Loucy (cell line): Measurements from ENCODE around the gene H19.

Source experiments
- H2AFZ ChIP-seq: fragments of 200-600 bp; sonication (generic); 2 replicates; pipeline ENCODE4 v1.6.0; 2016; ENCODE audit warnings: antibody characterized with exemption, mild to moderate bottlenecking, low read length, moderate library complexity
- H3F3A ChIP-seq: fragments of 200-600 bp; 2 replicates; pipeline ENCODE4 v1.6.0; 2016; ENCODE audit warnings: antibody characterized with exemption, low read depth, mild to moderate bottlenecking
- H3K27me3 ChIP-seq: fragments of 200-600 bp; sonication (generic); 2 replicates; pipeline ENCODE4 v1.6.1; 2014; ENCODE audit warnings: low read length, mild to moderate bottlenecking; ENCODE audit not compliant: insufficient read depth, poor library complexity, severe bottlenecking
- H3K36me3 ChIP-seq: fragments of 200-600 bp; sonication (generic); 2 replicates; pipeline ENCODE4 v1.6.1; 2016; ENCODE audit warnings: low read length; ENCODE audit not compliant: insufficient read depth
- H3K4me1 ChIP-seq: fragments of 200-600 bp; sonication (generic); 2 replicates; pipeline ENCODE4 v1.5.1; 2014; ENCODE audit warnings: low read length, mild to moderate bottlenecking; ENCODE audit not compliant: insufficient read depth, poor library complexity, severe bottlenecking
- H3K4me2 ChIP-seq: fragments of 200-600 bp; sonication (generic); 2 replicates; pipeline ENCODE4 v1.6.0; 2014; ENCODE audit warnings: antibody characterized with exemption, low read length, low read depth, mild to moderate bottlenecking; ENCODE audit not compliant: poor library complexity, severe bottlenecking
- H3K4me3 ChIP-seq: fragments of 200-600 bp; sonication (generic); 2 replicates; pipeline ENCODE4 v1.5.1; 2014; ENCODE audit warnings: low read length, mild to moderate bottlenecking, mixed read lengths; ENCODE audit not compliant: poor library complexity, severe bottlenecking
- H3K79me2 ChIP-seq: fragments of 200-600 bp; sonication (generic); 2 replicates; pipeline ENCODE4 v1.6.1; 2014; ENCODE audit warnings: low read length; ENCODE audit not compliant: insufficient read depth
- H3K9ac ChIP-seq: fragments of 200-600 bp; sonication (generic); 2 replicates; pipeline ENCODE4 v1.6.0; 2014; ENCODE audit warnings: mild to moderate bottlenecking, low read depth, low read length, moderate library complexity; ENCODE audit not compliant: poor library complexity, severe bottlenecking
- H3K9me2 ChIP-seq: fragments of 200-600 bp; sonication (generic); replicated peaks from 2 replicates; pipeline ENCODE4 v1.6.1; 2016; ENCODE audit warnings: low read depth, low read length, mixed read lengths
- H3K9me3 ChIP-seq: fragments of 200-600 bp; sonication (generic); 2 replicates; pipeline ENCODE4 v1.6.1; 2014; ENCODE audit warnings: mild to moderate bottlenecking, antibody characterized with exemption, low read length, low read depth; ENCODE audit not compliant: insufficient read depth
- H4K20me1 ChIP-seq: fragments of 200-600 bp; sonication (generic); 2 replicates; pipeline ENCODE4 v1.6.0; 2014; ENCODE audit warnings: antibody characterized with exemption, low read length, mild to moderate bottlenecking; ENCODE audit not compliant: insufficient read depth, poor library complexity, severe bottlenecking
- CTCF ChIP-seq: fragments of 200-600 bp; sonication (generic); conservative IDR thresholded peaks from 2 replicates; pipeline ENCODE4 v1.5.1; 2014; ENCODE audit warnings: mild to moderate bottlenecking, antibody characterized with exemption, low read length
- EZH2phosphoT487 ChIP-seq: fragments of 200-600 bp; IDR thresholded peaks from 2 replicates; pipeline ENCODE4 v1.6.1; 2018; ENCODE audit warnings: antibody characterized with exemption, mild to moderate bottlenecking, moderate library complexity, borderline replicate concordance

Gene H19

GRCh38 chr11:1952806-1953482 is 44.7 kb downstream of the H19 start:
- no peaks in the 10 kb centered on the region for H3F3A ChIP-seq
- H3K9me3 ChIP-seq, result no peaks in the 10 kb centered on the region
- no peaks in the 10 kb centered on the region for H3K27me3 ChIP-seq
- no peak overlapping the region for H3K9ac ChIP-seq
- H3K4me1 ChIP-seq, result no peaks in the 10 kb centered on the region
- TF ChIP-seq CTCF (no peak), EZH2phosphoT487 (no peak)
- no peak overlapping the region for H3K4me2 ChIP-seq
- no peak overlapping the region for H3K4me3 ChIP-seq
- H3K9me2 ChIP-seq, result no peaks in the 10 kb centered on the region
- no peak overlapping the region for H2AFZ ChIP-seq
- no peaks in the 10 kb centered on the region for H4K20me1 ChIP-seq
- no peaks in the 10 kb centered on the region for H3K36me3 ChIP-seq
- no peaks in the 10 kb centered on the region for H3K79me2 ChIP-seq

GRCh38 chr11:1949922-1950321 is 47.7 kb downstream of the H19 start:
- Histone ChIP-seq H3K79me2 (no peaks in the 10 kb centered on the region), H3K36me3 (no peaks in the 10 kb centered on the region), H4K20me1 (no peaks in the 10 kb centered on the region), H3K9me3 (no peaks in the 10 kb centered on the region), H3K4me3 (no peak overlapping the region), H3K9me2 (no peaks in the 10 kb centered on the region), H3F3A (no peaks in the 10 kb centered on the region), H3K27me3 (no peaks in the 10 kb centered on the region), H2AFZ (no peak overlapping the region), H3K4me2 (no peak overlapping the region), H3K4me1 (no peaks in the 10 kb centered on the region), H3K9ac (no peak overlapping the region)
- TF ChIP-seq CTCF, result no peak
- TF ChIP-seq EZH2phosphoT487, result no peak

- H3K9me3 ChIP-seq, result no peaks in the 10 kb centered on the region
- no peak overlapping the region for H3K4me2 ChIP-seq
Measured at GRCh38 chr11:1949302-1949701, 48.3 kb downstream of the H19 start.

More at GRCh38 chr11:1949302-1949701, 48.3 kb downstream of the H19 start:
- no peak overlapping the region for H3K4me3 ChIP-seq
- TF ChIP-seq EZH2phosphoT487 (no peak), CTCF (no peak)
- H4K20me1 ChIP-seq, result no peaks in the 10 kb centered on the region
- H3K27me3 ChIP-seq, result no peaks in the 10 kb centered on the region
- H3K4me1 ChIP-seq, result no peaks in the 10 kb centered on the region
- no peaks in the 10 kb centered on the region for H3F3A ChIP-seq
- no peaks in the 10 kb centered on the region for H3K36me3 ChIP-seq
- no peak overlapping the region for H3K9ac ChIP-seq
- no peaks in the 10 kb centered on the region for H3K9me2 ChIP-seq
- H3K79me2 ChIP-seq, result no peaks in the 10 kb centered on the region
- no peak overlapping the region for H2AFZ ChIP-seq
